HT-29 (cell line): ENCODE measurements around the gene CSTPP1. TPM values are rescaled to one million over a fixed set of nuclear protein-coding genes. Genes with fewer than 3 reads are reported as not detected.
A peak's percentile ranks its signal among the peaks of the same experiment; 100 is the strongest.
"Not testable (repeated sequence)": the region's sequence is repeated elsewhere in the genome, so short reads cannot be mapped to it uniquely, and the experiment has no call there.

ENCODE experiments used
- DNase-seq: peaks from one replicate; pipeline ENCODE4 v3.0.0-alpha.2; 2015; ENCODE audit warnings: low spot score
- total RNA-seq: library from RNA; depleted of rRNA; stranded (reverse); fragments of >200 nt; shearing (Covaris generic); gene quantifications from 2 replicates; pipeline ENCODE4 v1.2.3, GENCODE V29; 2014

CSTPP1 gene
- total RNA-seq, 1 experiment from 2014 or later: 61.6 TPM

DNA sequence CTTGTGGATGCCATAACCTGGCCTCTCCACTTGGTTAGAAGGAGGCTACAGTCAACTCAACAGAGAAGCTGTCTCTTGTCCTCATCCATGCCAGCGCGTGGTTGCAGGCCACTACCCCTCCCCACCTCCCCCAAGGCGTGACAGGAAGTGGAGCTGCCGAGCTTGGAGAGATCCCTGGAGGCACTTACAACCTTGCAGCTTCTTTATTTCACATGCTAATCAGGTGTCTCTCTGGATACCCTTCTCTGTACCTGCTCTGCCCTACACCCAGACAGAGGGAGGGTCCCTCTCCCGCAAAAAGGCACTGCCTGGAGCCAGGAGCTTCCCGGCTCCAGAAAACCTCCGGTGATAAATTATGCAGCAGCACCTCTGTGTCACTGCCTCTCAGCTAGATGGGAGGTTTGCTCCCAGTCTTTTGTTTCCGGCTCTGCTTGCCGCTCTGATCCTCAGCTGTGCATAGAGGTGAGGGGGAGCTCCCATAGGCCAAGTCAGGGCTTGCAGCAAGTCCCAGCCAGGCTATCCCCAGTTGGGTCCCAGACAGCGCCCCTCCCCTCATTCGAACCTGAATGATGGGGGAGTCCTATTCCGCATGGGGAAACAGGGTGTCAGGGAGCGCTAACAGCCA, 23.9 kb upstream of the CSTPP1 start:
- DNase-seq: peak; percentile 21

DNA sequence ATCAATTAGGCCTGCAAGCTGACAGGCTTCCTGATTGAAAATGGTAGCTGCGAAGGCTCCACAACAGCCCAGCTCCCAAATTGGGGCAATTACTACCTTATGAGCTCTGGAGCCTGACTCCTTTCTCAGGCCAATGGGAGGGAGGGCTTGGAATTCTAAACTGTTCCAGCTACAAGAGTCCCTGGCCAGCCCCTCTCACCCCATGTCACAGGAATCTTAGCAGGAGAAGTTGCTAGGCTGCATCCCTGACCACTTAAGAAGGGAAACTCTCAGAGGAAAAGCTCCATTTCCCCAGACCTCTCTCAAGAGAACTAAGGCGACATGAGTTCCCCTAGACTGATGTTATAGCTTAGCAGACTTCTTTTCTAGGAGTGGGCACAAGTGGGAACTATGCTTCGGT, 23.1 kb upstream of the CSTPP1 start:
- DNase-seq: no peak

DNA sequence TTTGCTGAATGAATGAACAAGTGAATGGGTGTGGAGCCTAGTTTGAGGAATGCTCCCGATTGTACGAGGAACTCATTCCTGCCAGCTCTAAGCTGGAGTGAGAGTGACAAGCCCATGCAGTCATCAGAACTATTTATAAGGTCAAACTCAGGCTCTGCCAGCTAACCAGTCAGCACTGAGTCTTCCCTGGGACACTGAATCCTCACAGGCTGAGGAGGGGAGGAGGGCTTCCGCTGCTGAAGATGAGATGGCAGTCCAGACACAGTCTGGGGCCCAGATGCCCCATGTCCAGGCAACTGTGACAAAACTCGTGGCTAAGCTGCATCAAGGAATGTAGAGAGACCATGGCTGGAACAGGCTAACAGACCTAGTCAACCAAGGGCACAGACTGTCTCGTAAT, 22.2 kb upstream of the CSTPP1 start:
- no peak for DNase-seq

DNA sequence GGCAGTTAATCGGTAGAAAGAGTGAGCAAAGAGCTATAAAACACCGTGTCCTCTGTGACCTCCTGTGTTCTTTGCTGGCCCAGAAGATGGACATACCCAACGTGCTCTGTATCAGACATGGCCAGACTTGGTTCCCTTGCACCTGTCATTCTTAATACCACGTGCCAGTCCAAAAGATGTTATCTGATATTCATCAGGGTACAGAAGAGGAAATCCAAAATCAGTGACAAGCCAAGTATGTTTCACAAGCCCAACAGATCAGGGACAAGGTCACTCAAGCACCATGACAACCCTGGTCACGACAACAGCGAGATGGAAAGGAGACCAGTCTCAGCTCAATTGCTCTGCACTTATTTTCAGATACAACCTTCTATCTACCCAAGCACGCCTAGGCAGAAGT, 21.7 kb upstream of the CSTPP1 start:
- DNase-seq: no peak

DNA sequence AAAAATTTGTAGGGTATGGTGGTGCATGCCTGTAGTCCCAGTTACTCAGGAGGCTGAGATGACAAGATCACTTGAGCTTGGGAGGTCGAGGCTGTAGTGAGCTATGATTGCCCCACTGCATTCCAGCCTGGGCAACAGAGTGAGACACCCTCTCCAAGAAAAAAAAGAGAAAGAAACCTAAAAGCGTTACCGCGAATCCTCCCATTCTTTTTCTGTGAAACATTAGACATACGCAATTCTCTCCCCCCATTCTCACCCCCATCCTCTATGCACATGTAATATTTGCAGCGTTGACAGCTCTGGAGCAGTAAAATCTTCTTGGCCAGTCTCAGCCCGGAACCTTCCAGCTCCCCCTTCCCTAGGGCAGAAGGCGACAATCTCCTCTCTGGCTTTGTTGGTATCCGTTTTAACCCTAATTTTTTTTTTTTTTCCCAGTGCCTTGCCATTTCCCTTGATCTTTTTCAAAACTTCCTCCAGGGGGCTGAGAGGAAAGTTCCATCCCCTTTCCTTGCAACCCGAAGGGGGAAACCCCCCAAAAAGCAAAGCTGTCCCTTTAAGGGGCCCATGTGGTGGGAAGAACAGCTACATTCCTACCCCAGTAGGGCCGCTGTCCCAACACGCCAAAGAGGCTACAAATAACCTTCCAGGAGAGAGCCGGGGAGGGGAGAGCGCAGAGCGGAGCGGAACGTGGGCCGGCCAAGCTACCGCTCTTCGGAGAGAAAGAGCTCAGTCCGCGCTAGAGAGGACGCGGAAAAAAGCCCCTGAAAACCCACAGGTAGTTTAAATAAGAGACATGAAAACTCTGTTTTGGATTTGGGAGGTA, 20.1 kb upstream of the CSTPP1 start:
- peak; percentile 48 for DNase-seq

DNA sequence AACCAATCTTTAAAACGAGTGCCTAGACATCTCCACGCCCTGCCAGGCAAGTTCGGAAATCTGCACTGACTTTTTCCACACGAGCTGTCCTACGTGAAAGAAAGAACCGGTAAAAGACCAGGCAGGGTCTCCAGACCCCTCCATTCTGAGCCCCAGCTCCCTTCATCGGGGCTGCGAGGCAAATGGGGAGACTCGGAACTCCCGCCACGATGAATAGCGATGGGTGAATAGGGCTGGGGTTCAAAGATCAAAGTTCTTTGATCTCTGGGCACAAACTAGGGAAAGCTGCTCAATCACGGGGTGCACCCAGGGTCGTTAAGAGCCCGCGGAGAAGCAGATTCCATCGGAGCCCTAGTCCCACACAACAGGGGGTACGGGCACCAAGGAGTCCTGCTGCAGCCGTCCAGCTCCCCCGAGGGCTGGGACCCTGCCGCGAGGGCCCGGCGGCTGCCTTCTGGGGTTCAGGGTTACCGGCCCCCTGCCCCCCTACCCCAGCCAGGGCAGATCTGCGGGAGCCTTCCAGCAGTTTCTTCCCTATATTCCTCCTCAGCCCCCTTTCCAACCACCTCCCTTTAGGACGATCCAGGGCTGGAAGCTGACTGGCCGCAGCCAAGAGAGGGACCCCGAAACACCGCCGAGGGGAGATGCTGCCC, 19.3 kb upstream of the CSTPP1 start:
- DNase-seq: no peak

DNA sequence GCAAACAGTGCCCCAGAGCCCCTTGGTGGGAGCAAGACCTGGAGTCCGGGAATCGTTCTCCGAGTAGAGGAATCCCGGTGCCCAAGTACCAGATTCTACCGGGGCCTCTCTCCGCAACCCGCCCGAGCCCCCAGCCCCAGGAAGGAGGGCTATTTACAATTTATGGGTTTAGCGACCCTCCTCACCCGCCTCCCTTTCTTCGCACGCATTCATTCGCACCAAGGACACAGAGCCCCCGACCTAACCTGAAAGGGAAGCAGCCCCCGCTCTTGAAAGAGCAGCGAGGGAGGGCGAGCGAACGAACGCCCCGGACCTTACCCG, 18.8 kb upstream of the CSTPP1 start:
- DNase-seq: no peak

DNA sequence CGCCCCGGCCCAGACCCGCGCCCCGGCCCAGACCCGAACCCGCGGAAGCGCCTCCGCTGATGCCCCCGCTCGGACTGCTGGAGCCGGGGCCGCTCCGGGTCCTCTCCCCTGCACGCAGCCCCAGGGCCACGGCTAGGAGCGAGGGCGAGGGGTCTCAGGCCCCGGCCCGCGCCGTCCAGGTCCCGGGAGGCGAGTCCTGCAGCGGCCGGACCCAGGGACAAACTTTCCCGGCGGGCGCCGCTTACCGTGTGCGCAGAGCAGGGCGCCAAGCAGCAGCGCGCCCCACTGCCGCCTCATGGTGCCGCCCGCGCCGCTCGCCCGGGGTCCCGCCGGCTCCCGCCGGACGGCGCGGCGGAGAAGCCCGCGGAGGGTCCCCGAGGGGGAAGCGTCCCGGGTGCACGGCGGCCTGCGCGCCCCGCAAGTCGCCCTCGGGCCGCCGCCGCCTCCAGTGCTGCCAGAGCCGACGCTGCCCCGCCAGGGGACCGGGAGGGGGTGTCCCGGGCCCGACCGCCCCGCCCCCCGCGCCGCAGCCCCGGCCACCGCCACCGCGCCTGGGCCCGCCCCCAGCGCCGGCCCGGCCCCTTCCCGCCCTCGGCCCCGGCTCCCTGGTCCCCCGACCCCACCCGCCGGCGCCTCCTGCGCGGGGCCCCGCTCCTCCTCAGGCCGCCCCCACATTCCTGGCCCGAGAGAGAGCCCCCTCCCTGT, 18.3 kb upstream of the CSTPP1 start, which contains the start of gene LRP4:
Gene LRP4 (minus strand): TSS at position 468 of the 705 bp plus-strand sequence. CDS start 171 bp downstream, at position 297.
- no peak for DNase-seq

DNA sequence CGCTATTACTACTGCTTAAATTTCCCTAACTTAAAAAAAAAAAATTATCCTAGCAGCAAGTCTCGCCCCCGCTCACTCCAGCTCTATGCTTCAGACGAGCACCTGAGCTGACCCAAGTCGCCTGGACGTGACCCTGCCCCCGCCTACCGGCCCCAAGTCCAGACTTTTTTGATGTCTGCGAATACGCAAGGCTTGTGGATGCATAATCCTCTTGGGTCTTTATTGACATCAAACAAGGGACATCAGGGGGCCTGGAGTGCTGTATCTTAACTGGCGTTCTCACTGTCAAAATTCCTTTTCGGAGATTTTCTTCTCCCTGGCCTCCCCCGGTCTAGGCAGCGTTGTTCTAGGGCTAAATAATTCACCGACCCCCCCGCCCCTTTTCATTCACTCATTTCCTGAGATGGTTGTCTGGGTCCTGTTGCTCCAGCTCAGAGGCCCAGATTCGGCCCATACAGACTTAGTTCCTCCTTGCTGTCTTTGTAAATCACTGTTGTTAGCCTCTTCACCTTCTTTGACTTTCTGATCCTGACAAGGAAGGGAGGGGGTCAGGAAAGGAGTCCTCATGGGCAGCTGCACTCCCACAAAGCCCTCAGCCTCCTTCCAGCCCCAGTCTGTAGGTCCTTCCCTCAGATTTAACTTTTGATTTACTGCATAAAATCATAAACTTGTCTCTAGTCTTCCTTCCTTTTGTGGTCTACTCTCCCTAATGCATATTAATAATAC, 17.6 kb upstream of the CSTPP1 start:
- DNase-seq: no peak

DNA sequence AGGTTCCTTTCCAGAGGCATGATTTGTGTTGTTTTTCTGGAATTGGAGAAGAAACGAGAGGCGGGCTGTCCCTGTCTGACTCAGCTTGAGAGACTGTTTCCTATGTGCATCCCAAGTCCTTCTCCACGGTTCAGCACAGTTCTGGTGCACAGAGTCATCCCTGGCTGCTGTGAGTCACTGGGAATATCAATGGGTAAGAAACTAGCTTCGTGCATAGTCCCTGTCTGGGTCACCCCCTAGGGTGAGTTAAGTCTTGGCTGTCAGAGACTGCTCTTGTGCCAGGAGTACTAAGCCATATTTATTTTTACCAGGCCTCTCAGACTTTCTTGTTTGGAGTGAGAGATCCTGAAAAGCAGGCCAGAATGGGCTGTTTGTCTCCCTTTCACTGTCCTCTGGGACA, 15.8 kb upstream of the CSTPP1 start:
- no peak for DNase-seq

DNA sequence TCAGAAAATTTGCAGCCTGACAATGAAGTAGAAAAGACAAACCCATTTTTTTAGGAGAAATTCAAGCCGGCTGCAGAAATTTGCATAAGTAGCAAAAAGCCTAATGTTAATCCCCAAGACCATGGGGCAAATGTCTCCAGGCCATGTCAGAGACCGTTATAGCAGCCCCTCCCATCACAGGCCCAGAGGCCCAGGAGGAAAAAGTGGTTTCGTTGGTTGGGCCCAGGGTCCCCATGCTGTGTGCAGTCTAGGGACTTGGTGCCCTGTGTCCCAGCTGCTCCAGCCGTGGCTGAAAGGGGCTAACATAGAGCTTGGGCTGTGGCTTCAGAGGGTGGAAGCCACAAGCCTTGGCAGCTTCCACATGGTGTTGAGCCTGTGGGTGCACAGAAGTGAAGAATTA, 8.6 kb upstream of the CSTPP1 start:
- DNase-seq: not testable (repeated sequence)

DNA sequence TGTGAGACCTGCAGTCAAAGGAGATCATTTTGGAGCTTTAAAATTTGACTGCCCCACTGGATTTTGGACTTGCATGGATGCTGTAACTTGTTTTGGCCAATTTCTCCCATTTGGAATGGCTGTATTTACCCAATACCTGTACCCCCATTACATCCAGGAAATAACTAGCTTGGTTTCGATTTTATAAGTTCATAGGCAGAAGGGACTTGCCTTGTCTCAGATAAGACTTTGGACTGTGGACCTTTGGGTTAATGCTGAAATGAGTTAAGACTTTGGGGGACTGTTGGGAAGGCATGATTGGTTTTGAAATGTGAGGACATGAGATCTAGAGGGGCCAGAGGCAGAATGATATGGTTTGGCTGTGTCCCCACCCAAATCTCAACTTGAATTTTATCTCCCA, 7.9 kb upstream of the CSTPP1 start:
- not testable (repeated sequence) for DNase-seq

DNA sequence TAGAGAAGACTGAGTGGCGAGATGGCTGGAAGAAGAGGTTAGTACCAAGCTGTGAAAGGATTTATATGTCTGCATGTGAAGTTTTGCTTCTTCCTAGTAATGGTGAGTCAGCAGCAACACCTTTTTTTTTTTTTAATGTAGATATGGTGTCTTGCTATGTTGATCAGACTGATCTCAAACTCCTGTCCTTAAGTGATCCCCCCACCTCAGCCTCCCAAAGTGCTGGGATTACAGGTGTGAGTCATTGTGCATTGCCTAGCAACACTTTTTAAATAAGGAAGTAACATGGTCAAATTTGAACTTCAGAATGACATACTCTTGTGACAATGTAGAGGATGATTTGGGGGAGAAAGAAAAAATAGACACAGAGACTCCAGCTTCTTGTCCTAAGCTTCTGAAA, 6.5 kb upstream of the CSTPP1 start:
- DNase-seq: peak; percentile 82

DNA sequence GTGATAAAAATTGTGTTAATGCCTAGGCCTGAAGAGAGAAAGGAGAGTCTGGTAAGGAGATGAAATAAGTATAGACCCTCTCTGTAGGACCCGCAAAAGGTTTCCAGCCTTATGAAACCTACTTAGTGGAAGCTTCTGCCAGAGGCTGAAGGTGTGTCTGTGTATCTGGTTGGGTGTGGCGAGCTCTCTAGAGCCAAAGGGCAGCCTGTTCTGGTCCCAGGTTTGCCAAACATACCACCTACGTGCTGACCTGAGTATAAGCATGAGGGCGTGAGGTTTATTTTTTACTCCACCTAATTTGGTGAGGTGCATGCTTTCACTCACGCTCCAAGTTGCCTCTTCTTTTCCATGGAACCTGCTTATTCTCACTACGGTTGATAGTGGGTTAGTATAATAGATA, 5.6 kb downstream of the CSTPP1 start:
- DNase-seq: no peak

DNA sequence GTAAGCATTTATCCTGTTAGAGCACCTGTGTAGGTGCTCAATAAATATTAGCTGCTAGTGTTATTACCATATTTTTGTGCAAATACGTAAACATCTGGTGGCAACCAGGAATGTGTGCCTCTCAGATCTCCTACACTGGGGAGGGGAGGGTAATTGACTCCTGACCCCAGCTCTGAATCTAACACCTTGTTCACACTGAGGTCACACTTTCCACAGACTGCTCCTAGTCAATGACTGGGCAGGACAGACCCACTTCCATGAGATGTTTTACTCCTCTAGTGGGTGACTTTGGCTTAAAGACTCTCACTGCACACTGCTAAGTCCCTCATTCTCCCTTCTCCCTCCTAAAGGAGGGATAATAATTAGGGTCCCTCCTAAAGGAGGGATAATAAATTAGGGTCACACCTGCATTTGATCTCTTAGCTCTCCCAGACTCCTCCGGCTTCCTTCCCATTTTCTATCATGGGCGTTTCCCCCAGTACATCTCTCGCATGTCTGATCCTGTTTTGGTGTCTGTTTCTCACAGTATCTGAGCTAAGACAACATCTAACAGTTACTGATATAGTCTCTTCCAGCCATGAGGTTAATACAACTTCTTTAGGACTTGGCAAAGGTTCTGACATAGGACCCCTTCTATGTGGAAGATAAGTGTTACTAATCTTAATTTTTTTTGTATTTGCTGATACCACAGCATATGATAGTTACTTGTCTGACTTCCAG, 8.0 kb downstream of the CSTPP1 start:
- no peak for DNase-seq

DNA sequence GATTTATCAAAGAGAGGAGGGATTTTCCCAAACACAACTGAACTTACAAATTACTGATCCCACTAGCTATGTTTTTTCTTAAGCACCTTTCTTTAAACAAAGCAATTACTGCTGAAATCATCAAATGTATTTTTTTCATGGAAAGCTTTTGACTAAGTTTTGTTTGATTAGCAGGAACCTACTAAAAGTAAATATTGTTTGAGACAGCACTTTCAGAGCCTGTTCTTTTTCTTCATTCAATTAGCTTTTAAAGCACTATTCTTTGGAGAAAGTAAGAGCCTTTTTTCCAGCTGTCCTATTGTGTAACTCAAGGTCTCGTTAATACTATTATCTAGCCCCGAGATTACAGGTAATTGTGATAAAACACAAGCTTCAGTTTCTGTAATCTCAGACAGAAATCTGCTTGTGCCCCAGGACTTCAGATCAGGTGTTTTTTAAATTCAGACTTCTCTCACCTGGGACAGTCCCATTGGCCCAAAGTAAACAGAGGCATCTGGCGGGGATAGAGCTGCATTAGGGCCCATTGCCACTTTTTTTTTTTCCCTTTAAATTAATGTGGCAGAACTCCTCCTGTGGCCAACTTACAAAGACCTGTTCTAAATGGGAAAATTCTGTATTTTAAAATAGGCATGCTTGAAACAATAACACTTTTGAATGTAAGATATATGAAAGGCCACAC, 11.0 kb downstream of the CSTPP1 start:
- DNase-seq: no peak

DNA sequence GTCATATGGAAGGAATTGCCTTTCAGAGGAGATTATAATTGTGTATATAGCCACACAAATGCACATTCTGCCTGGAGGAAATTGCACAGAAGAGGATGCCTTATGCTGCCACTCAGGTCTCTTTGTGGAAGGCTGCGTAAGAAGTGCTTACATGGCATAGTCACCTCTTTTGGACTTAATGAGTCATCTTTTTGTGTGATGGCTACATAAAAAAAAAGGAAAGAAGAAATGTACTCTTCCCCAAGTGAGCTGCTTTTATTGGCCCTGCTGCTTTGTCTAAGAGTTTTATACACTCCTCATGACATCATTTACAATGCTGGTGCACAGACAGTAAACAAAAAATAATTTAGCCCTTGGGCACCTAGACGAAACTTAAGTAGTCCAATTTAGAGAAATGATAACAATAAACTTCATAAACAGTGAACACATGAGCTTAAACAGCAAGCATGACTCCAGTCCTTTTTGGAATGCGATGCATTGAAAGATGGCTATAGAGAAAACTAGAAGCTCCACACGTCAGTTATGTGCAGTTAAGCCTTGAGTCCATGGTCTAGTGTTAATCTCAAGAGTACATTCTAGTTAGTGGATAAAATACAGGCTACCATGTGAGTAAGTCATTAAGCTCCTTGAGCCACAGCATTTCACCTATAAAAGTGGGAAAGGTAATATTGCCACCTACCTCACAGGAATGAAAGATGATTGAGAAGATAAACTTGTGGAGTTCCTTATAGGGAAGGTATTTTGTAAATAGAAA, 12.0 kb downstream of the CSTPP1 start:
- peak; percentile 22 for DNase-seq

DNA sequence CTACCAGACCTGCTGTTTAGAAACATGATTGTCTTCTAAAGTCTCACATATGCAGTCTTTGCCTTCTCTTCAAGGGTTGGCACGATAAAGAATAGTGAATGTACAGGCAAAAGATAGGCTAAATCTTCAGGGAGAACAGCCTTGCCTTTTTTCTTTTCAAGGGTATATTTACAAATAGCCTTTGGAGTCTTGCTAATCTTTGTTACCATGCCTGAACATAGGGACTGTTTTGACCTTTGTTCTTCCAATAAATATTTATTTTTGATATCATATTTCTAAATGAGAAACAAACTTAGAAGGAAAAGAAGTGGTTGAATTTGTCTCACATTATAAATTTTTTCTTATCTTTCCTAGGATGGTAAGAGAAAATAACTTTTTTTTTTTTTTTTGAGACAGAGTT, 12.7 kb downstream of the CSTPP1 start:
- no peak for DNase-seq

DNA sequence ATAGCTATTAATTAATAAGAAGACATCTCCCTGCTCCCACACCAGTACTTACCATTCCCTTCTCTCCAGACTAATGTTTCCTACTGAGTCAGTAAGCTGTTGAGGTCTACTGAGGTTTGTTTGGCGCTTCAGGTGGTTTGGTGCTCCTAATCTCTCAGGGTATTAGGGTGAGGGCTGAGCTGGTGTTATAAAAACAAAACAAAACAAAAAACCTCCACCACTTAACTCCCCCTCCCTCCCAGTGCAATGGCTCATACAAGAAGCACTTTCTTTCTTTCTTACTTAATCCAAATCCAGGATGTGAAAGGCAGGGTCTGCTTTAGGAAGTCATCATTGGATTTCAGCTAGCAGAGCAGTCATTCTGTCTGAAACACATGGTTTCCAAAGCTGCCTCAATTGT, 15.3 kb downstream of the CSTPP1 start:
- DNase-seq: no peak

DNA sequence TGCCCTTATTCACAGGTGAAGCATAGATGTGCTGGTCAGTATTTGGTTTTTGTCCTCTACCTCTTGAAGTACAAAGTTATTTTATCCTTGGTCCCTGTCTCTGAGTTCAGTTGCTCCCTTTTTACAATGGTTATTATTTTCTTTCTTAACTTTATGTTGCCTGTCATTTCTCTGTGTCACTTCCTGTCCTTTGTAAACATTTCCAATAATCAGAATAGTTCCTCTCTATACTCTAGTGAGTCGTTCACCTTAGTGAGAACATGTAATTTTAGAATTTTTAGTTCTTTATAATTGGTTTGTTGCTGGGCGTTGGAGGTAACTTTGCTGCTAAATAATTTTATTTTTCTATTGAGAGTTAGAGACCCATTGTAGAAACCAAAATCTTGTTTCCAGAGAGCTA, 16.0 kb downstream of the CSTPP1 start:
- DNase-seq: no peak
